ENCODE data around the gene CD58.

GRCh38 chr1:116495535-116495934 lies 75.3 kb downstream of the CD58 start:
- TF ChIP-seq CTCF (conservative IDR thresholded peaks at IDR 0.05; ENCODE audit: low read depth, low read length) (no peak), CHD1 (IDR thresholded peaks at IDR 0.05; ENCODE audit: low read depth, low read length) (no peak), RCOR1 (IDR thresholded peaks at IDR 0.05; ENCODE audit: insufficient replicate concordance, low read length) (no peak), USF2 (IDR thresholded peaks at IDR 0.05; ENCODE audit: low read depth, low read length) (no peak), POLR2A (IDR thresholded peaks at IDR 0.05; ENCODE audit: low read depth, low read length) (no peak), FOS (IDR thresholded peaks at IDR 0.05; ENCODE audit: low read depth, low read length) (no peak)
